GM19395 (cell line): Measurements from ENCODE around the gene DENND4B.

Source experiments
- ATAC-seq: cut with Tn5 transposase; IDR thresholded peaks from one replicate; pipeline ENCODE4 v1.9.1; 2021; ENCODE audit warnings: mild to moderate bottlenecking, moderate library complexity; ENCODE audit not compliant: unreplicated experiment

The DENND4B gene

DNA sequence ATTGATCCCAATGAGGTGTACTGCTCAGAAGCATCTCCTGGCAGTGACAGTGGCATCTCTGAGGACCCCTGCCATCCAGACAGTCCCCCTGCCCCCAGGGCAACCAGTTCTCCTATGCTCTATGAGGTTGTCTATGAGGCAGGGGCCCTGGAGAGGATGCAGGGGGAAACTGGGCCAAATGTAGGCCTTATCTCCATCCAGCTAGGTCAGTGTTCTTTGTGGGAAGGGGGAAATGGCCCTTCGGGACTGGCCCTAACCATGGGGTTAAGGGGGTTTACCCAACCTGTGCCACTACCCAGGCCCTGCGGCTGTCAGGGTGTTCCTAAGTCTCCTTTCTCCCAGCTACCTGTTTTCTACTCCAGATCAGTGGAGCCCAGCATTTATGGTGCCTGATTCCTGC, 22.5 kb upstream of the DENND4B start:
- no peak for ATAC-seq

DNA sequence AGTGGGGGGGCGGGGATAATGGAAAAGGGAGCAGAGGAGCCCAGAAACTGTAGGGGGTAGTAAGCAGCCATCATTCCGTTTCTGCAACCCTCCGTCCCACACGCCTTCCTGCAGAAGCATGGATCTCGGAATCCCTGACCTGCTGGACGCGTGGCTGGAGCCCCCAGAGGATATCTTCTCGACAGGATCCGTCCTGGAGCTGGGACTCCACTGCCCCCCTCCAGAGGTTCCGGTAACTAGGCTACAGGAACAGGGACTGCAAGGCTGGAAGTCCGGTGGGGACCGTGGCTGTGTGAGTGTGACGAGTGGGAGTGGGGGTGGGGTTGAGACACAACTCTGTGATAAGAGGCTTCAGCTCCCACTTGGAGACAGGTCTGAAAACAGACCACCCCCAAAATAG, 21.9 kb upstream of the DENND4B start:
- ATAC-seq, result no peak

DNA sequence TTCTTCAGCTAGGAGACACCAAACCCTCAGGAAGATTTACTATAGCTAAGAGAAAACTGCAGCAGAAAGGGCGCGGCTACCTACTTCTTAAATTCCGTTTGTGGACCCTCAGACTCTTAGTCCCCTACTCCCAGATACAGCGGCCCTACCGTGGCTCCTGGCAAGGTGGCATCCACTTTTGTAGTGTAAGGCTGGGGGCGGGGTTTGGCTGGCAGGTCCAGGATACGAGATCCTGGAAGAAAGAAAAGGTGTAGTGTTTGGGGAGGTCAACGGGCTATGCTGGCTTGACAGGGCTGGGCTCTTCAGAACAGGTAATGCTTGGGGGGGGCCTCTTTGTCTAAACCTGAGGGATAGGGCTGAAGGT, 21.5 kb upstream of the DENND4B start:
- no peak for ATAC-seq

DNA sequence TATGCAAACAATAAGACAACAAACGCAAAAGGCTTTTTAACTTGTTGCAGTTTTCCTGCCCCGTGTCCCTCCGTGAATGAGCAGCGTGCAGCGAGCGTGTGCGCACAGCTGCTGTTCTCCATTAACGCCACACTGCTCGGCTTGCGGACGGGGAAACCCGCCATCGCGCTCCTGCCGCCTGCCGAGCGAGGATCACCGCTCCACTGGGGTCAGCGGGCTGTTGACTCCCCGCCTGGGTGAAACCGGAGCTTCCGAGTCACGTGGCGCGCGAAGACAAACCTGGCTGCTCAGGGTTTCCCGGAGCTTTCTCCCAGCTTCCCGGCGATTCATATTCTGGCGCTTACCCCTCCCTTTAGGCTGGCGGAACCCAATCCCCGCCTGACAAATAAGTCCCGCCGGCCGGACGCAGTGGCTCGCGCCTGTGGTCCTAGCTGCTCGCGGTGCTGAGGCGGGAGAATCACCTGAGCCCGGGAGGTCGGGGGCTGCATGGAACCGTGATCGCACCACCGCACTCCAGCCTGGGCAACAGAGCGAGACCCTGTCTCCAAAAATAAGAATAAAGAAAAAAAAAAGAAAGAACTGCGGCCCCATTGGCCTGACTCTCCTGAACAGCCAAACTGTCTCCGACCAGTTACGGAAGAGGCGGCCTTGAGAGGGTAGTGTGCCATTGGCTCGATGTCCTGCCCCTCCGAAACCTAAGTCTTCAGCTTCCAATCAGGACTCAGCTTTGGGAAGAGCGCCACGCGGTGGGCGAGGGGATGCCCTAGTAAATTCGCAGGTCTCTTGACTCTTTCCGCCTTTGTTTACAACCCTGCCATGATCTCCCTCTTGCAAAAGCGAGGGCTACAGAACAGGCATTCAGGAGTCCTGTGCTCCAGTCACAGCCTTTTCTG, 20.8 kb upstream of the DENND4B start, which contains the start of gene CREB3L4:
Gene CREB3L4 (plus strand): TSS at position 796 of the 893 bp plus-strand sequence. CDS start 624 bp downstream, outside the sequence.
- ATAC-seq, result peak; percentile 78

DNA sequence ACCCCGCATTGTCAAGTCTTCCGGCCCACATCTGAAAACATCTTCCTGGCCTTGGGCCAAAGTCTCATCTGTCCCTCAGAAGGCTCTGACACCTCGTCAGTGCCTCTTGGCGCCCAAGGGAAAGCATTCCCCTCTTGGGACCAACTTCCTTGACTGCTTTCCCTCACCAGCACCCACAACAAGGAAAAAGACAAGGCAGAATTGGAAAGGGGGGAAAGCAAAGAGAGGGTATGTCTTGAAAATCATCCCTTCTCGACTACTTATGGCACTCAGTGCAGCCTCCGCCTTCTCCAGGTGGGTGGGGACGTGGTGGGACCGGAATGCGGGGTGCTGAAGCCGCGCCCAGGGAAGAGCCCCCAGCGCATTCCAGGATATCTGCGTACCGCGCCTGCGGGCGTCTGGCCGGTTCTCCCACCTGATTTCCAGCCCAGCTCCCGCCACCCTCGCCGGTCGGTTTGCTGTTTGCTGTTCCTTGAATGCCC, 17.4 kb upstream of the DENND4B start:
- ATAC-seq, result peak; percentile 1

DNA sequence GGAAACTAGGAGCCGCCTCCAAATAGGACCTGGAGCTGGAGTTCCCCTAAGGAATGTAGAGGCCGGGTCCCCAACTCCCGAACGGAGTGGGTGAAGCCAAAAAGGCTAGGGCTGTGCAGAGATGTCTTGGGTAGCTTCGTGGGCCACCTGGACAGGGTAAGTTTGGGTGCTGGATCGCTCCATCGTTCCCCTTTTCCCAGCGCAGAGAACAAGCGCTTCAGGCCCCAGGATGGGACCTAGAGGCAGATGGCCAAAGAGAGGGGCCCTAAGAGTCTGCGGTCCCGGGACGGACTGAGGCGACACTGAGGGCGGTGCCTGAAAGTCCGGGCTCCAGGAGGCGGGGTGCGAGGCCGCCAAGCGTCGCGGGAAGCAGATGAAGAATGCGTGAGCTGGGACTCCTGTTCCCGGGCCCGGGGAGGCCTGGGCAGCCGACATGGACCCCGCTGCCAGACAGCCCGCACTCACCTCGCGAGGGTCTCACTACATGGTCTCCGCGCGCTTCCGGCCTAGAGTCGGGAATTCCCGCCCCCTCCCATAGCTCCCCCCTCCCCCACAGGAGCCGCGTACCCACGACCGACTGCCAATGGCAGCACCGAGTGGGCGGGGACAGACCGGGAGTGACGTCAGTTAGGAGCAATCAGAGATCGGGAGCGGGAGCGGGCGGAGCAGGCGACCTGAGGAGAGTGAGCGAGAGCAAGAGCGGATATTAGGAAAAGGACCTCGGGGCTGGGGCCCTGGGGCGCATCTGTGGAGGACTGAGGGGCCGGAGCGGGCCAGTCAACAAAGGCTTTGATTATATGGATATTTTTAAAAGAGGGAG, 16.7 kb upstream of the DENND4B start, which contains the start of gene SLC39A1:
Gene SLC39A1 (minus strand): TSS at position 508 of the 820 bp plus-strand sequence. CDS start 822 bp downstream, outside the sequence.
- peak; percentile 57 for ATAC-seq

DNA sequence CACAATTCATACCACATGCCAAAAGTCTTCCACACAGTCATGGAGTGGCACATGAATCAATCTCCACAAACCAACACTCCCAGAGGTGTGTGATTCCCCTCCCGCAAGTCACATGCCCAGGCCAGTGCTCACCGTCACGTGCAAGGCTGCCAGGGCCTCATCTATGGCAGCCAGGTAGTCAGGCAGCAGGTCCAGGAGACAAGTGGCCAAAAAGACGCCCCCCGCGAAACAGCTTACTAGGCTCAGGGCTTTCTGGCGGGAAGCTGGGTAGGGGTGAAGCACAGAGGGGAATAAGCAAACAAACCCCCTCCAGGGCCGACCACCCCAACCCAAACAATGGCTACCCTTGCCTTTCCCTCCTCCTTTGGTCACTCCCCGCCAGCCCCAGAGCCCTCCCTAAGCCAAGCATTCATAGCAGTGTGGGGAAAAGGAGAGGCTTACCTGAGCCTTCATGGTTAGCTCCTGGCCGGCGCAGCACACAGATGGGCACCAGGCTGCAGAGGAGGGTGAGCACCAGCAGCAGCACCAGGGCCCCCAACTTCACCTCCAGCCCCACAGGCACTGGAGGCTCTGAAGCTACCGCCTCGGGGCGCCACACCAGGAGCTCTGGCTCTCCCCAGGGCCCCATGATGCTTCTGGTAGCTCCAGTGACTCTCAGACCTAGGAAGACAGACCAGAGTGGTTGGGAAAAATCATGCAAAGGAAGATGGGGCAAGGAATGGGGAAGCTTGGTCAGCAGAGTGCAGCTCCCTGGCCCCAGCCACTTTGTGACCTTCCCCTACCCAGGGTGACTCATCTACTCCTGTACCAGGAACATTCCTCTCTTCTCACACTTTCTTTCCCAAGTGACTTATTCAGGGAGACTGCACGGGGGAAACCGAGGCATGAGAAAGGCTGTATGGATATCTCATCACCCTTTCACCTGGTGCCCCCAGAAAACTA, 15.8 kb upstream of the DENND4B start:
- ATAC-seq, result no peak

DNA sequence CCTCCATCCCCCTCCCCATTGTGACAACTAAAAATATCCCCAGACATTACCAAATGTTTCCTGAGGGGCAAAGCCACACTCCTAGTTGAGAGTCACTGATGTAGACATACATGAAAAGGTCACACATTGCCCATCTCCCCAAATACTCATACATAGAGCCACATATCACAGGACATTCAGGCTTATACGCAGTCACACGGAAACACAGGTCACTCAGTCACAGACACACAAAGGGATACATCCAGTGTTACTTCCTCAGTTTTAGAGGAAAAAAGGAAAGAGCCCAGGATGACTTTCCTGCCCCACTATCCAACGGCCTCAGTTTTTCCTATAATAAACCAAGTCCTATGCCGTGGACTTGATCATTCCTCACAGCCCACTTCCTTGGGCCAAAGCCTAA, 14.9 kb upstream of the DENND4B start:
- ATAC-seq, result no peak

DNA sequence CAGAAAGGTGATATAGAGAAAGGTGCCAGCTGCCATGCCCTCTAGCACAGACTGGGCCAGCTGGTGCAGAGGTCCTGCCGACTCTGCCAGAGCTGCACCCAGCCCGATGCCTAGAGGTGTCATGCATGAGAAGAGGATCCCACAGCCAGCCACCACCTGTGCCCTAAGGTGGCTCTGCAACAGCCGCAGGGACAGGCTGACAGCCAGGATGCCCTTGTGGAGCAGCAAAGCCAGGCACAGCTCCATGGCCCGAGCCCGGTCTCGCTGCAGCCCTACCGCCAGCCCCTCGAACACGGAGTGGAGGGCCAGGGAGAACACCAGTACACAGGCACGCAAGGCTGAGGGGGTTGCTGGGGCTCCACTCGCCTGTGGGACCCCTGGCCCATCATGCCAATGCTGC, 13.7 kb upstream of the DENND4B start:
- ATAC-seq, result no peak

DNA sequence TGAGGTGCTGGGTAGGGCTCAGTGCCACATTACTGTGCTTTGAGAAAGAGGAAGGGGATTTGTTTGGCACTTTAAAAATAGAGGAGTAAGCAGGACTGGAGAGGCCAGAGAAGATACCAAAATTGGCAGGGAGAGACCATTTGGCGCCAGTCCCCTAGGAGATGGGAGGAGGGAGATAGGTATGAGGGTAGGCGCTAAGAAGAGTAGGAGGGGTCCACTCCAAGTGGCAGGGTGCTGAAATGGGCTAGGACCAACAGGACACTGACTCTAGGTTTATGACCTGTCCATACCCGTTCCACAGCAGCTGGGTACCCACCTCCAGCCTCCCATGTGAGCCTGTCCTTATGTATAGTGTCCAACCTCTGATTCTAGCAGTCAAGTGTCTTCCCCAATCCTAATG, 12.9 kb upstream of the DENND4B start:
- ATAC-seq, result no peak

DNA sequence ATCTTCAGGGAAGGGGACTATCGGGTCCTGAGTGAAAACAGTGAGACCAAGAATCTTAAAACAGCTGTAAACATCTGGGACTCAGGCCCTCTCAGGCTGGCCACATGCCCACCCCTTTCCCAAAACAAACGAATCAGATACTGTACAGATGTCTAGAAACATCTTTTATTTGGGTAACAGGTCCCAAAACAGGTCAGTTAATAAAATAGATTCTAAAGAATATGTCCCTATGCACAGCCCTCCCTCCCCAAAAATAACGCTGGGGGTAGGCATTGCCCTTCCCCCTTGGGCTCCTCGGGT, 12.4 kb upstream of the DENND4B start:
- no peak for ATAC-seq

DNA sequence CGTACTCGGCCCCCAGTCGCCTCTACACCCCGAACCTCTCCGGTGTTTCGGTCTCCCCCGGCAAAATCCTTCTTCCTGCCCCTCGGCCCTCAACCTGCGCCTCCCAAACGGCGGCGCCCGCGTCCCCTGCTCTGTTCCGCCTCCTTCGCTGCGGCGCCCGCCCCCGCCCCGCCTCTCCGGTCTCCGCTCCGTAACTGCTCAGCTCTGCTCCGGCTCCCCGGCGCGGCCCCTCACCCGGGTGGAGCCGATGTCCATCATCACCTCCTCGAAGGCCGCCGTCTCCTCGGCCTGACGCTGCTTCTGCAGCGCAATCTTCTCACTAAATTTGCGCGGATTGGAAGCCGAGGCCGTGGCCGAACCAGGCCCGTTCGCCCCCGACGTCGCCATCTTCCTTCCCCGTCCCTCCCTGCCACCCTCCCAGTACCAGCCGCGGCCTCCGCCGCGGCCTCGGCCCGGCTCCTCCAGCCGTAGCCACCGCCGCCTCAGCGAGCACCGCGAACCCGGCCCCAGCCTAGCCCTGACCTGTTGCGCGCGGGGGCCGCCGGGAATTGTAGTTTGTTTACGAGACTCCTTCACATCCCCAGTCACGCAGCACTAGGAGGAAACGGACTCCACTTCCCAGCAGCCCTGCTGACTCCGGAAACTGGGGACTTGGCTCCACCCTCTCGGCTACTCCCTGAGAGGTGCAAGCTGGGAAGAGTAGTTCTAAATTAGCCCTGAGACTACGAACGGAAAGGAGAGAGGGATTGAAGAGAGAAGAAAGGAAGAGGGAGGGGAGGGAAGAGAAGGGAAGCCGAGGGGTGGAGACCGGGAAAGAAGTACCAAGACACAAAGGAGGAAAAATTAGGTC, 11.8 kb upstream of the DENND4B start, which contains the start of gene CRTC2:
Gene CRTC2 (minus strand): TSS at position 502 of the 850 bp plus-strand sequence. CDS start 115 bp downstream, at position 387.
- ATAC-seq, result peak; percentile 84

DNA sequence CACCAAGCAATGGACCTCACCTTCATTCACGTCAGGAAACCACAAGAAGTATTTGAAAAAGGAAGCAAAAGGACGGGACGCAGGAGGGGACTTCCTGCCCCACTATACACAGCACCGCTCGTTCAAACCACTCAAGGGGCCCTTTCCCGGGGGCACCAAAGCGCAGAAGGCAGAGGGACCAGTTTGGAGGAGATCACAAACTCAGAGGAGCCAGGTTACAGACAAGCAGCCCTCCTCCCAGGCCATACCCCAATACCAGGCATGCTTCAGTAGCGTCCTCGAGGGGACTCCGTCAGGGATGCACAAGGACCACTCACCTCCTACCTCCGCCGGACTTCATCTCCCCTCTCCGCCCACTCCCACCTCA, 11.2 kb upstream of the DENND4B start:
- peak; percentile 23 for ATAC-seq

DNA sequence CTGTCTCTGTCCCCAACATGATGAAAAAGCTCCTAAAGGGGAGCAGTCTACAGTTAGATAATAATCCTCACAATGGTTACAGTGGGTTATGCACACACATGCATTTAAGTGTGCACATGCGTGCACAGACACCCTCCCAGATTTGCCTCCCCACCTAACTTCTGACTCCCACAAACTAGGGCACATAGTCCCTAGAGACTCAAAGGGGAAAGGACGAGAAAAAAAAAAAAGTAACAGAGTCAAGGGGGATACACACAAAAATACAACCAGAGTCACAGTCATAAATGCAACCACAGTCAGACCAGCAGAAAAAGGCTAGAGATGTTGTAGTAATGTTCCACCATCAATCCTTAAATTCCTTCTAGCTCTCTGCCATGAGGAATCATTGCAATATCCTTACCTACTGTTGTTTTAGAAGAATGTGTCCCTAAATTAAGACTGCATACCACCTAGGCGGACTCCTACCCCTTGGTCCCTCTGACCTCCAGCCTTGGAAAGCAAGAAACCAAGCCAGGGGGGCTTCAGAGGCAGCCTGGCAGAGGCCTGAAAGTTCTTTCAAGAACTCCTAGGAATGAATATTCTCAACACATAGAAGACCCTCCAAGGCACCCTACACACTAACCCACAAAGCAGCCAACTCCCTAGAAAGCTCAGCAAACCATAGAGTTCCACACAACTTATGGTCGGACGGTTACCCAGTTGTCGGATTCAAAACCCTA, 10.6 kb upstream of the DENND4B start:
- no peak for ATAC-seq

DNA sequence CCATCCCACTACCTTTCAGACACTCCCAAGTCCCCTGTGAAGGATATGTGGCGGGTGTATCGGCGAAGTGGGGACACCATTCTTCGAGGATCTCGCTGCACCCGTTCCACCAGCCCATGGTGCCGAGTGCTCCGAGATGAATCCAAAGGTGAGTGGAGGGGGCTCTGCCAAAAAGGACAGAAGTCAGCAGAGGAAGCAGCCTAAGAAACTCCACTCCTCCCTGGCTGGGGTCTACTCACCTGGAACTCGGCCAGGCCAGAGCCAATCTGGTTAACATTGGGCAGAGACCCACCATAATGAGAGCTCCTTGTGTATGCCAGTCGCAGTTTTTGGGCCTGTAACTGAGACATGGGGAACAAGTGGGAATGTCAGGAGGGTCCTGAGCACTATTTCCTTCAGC, 8.3 kb upstream of the DENND4B start:
- ATAC-seq, result no peak

DNA sequence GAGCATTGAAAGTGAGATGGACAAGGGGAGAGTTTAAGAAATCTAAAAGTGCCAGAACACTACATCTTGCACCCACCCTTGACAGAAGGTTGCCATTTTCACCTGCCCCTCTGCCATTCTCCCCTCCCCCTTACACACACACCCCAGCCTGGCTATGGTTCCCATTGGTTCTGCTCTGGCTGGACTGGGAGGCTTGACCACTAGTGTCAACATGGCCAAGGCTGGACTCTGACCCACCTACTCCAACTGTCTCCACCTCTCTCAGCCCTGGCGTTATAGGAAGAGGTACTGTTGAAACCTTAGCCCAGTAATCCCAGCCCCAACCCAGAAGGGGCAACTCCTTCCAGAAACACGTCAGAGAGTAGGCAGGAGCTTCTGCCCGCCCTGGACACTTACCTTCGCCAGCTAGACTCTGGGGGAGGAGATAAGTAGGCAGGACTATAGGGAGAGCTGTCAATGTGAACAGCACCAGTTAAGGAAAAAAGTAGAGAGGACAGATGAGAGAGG, 7.4 kb upstream of the DENND4B start:
- no peak for ATAC-seq

DNA sequence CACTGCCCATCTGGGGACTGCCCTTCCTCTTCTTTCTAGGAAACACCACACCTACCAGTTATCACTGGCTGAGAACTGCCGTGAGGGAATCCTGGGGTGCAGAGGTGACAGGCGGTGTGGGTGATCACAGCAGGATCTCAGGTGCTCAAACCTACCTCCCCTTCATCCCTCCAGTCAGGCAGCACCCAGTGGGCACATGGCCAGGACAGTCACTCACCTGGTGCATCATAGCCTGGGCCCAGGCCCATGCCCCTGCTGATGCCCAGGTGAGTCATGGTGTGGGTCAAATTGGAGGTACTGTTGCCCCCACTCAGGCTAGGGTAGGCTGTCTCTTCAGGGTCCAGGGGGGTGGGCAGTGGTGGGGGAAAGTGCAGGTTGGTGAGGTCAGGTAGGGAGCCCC, 5.3 kb upstream of the DENND4B start:
- ATAC-seq, result no peak

DNA sequence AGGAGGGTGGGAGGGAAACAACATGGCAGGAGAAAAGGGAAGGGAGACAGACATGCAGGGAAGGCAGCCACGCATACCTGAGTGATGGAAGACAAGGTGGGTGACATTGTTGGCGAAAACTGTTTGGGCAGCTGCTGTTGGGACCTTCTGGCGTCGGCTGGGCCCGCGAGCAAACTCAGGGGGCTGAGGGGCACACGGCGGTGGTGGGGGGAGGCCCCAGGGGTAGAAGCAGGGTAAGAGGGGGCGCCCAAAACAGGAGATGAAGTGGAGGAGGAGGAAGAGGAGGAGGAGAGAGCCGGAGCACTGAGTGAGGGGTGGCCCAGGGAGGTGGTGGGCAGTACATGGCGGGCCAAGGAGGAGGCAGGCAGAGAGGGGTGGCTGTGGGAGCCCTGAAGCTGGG, 4.7 kb upstream of the DENND4B start:
- ATAC-seq, result no peak
